ENCODE results near the gene CACNA2D3.

DNA sequence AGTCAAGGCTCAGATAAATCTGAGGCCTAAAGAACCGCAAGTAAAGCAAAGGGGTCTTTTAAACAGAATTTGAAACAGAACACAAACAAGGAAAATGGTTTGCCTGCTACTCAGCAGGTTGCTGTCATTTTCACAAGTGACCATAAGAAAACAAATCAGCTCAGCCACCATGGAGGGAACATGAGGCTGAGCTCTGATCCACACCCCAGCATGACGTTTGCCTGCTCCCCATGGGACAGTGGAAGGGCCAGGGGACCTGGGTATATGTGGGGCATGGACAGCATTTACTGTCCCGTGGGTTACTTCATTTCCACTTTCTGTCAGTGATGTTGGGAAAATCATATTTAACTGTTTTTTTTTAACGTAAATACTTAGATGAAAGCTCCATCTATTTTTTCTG is 434.3 kb downstream of the CACNA2D3 start:
- no peak for TF ChIP-seq POLR2A (IDR thresholded peaks at IDR 0.05)
- TF ChIP-seq, protein P1, sequence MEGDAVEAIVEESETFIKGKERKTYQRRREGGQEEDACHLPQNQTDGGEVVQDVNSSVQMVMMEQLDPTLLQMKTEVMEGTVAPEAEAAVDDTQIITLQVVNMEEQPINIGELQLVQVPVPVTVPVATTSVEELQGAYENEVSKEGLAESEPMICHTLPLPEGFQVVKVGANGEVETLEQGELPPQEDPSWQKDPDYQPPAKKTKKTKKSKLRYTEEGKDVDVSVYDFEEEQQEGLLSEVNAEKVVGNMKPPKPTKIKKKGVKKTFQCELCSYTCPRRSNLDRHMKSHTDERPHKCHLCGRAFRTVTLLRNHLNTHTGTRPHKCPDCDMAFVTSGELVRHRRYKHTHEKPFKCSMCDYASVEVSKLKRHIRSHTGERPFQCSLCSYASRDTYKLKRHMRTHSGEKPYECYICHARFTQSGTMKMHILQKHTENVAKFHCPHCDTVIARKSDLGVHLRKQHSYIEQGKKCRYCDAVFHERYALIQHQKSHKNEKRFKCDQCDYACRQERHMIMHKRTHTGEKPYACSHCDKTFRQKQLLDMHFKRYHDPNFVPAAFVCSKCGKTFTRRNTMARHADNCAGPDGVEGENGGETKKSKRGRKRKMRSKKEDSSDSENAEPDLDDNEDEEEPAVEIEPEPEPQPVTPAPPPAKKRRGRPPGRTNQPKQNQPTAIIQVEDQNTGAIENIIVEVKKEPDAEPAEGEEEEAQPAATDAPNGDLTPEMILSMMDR (IDR thresholded peaks at IDR 0.05) = no peak
